Esophagus squamous epithelium (tissue), 4 donors: ENCODE data around the gene RHEX.

Source experiments
- POLR2A ChIP-seq, 4 donors: fragments of 450-650 bp; IDR thresholded peaks; one replicate each; pipeline ENCODE4 v1.6.1; 2017; ENCODE audit warnings: antibody characterized with exemption in 4 of 4, mild to moderate bottlenecking in 4 of 4, moderate library complexity in 3 of 4
- TF ChIP-seq, protein P1 (sequence below), 6 experiments: fragments of 450-650 bp in 4 of 6; fragments of 200-600 bp in 2 of 6; sonication (generic) in 2 of 6; IDR thresholded peaks; one replicate each; pipeline ENCODE4 v1.5.1; 2016 to 2019; ENCODE audit warnings: antibody characterized with exemption in 6 of 6, mild to moderate bottlenecking in 4 of 6, moderate library complexity in 4 of 6

DNA sequence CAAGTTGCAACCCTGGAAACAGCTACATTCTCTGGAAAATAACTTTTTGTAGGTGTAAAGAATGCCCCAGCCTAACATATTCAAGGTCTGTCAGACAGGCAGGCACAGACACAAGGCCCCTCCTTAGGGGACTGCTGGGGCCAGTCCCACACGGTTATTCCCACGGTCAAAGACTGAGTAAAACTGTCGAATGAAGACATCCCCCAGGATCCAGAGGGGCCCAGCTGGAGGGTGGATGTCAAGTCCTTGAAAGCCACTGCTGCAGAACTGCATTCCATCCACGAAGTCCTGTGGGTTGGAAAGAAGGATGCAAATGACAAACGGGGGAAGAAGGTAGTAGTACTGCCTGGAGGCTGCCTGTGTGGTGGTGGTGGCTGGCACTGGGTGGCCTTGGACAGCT lies 42.9 kb upstream of the RHEX start:
- TF ChIP-seq, protein P1, sequence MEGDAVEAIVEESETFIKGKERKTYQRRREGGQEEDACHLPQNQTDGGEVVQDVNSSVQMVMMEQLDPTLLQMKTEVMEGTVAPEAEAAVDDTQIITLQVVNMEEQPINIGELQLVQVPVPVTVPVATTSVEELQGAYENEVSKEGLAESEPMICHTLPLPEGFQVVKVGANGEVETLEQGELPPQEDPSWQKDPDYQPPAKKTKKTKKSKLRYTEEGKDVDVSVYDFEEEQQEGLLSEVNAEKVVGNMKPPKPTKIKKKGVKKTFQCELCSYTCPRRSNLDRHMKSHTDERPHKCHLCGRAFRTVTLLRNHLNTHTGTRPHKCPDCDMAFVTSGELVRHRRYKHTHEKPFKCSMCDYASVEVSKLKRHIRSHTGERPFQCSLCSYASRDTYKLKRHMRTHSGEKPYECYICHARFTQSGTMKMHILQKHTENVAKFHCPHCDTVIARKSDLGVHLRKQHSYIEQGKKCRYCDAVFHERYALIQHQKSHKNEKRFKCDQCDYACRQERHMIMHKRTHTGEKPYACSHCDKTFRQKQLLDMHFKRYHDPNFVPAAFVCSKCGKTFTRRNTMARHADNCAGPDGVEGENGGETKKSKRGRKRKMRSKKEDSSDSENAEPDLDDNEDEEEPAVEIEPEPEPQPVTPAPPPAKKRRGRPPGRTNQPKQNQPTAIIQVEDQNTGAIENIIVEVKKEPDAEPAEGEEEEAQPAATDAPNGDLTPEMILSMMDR (IDR thresholded peaks at IDR 0.05): no peak
- no peak for TF ChIP-seq POLR2A (IDR thresholded peaks at IDR 0.05)
